ENCODE results near the gene ASIC2. TPM values are rescaled to one million over a fixed set of nuclear protein-coding genes. Genes with fewer than 3 reads are reported as not detected.

ASIC2 gene
- polyA plus RNA-seq, 1 experiment: 0.05 TPM

DNA sequence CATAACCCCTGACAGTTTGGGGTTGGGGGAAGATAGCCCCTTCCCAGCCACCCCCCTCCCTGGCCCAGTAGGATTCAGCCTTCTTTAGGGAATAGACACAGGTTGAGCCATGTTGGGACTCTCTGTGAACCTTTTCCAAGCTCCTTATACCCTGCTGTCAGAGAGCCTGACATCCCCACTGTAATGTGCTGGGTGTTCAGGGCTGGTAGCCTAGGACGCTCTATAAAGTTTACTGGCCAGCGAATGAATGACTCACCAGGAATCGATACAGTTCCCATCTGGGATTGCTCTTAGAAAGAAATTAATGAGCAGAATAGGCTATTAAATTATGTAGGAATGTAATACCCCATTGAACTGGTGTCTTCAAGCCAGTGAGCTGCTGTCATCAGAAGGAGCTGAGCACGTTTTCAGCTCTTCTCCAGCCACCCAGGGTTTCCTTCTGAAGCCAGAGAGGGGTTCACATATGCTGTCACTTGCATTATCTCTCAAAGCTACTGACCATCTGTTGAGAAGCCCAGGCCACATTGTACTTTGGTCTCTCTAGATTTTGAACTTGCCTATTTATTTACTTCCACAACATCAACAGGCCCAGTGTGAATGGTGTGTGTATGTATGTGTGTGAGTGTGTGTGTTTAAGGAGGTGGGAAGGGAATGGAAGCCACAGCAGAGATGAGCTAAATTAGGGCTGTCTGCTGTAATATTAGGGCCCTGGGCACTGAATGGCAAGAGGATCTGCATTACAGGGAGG lies 236.5 kb downstream of the ASIC2 start:
- ChIA-PET CTCF (no interaction called here), POLR2A (no interaction called here)
- Histone ChIP-seq H3K4me3 (ENCODE audit: low read depth, low read length) (no peak overlapping the region), H3K36me3 (ENCODE audit: control insufficient read depth, insufficient read depth, low read length) (no peaks in the 10 kb centered on the region), H3K27me3 (ENCODE audit: control insufficient read depth, insufficient read depth, low read length) (no peaks in the 10 kb centered on the region)
- no peak for DNase-seq (ENCODE audit: low read depth)
- TF ChIP-seq, protein P1, sequence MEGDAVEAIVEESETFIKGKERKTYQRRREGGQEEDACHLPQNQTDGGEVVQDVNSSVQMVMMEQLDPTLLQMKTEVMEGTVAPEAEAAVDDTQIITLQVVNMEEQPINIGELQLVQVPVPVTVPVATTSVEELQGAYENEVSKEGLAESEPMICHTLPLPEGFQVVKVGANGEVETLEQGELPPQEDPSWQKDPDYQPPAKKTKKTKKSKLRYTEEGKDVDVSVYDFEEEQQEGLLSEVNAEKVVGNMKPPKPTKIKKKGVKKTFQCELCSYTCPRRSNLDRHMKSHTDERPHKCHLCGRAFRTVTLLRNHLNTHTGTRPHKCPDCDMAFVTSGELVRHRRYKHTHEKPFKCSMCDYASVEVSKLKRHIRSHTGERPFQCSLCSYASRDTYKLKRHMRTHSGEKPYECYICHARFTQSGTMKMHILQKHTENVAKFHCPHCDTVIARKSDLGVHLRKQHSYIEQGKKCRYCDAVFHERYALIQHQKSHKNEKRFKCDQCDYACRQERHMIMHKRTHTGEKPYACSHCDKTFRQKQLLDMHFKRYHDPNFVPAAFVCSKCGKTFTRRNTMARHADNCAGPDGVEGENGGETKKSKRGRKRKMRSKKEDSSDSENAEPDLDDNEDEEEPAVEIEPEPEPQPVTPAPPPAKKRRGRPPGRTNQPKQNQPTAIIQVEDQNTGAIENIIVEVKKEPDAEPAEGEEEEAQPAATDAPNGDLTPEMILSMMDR (IDR thresholded peaks at IDR 0.05; ENCODE audit: insufficient read depth, low read depth, low read length): no peak

DNA sequence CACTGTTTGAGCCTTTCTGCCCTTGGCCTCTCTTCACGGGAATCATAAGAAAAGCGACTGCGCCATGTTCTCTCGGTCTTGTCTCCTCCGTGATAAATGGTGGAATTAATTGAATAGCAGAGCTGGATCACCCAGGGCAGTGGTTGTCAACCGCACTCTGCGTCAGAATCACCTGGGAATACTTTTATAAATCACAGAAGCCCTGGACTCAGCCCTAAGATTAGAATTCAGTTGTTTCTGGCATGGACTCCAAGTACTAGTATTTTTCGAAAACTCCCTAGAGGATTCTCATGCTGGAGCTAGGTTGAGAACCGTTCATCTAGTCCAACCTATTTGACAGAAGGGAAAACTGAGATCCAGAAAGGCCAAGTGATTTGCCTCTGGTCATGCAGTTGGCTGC lies 237.3 kb downstream of the ASIC2 start:
- no peak overlapping the region for H3K4me3 ChIP-seq (ENCODE audit: low read depth, low read length)
- ChIA-PET CTCF (interaction anchor here (0.6 kb wide), 1 partner anchor 10 kb away, joined by 3 read pairs; no protein-coding TSS in a partner anchor), POLR2A (no interaction called here)
- TF ChIP-seq, protein P1 (IDR thresholded peaks at IDR 0.05; ENCODE audit: insufficient read depth, low read depth, low read length): no peak
- no peaks in the 10 kb centered on the region for H3K36me3 ChIP-seq (ENCODE audit: control insufficient read depth, insufficient read depth, low read length)
- no peaks in the 10 kb centered on the region for H3K27me3 ChIP-seq (ENCODE audit: control insufficient read depth, insufficient read depth, low read length)
- no peak for DNase-seq (ENCODE audit: low read depth)

DNA sequence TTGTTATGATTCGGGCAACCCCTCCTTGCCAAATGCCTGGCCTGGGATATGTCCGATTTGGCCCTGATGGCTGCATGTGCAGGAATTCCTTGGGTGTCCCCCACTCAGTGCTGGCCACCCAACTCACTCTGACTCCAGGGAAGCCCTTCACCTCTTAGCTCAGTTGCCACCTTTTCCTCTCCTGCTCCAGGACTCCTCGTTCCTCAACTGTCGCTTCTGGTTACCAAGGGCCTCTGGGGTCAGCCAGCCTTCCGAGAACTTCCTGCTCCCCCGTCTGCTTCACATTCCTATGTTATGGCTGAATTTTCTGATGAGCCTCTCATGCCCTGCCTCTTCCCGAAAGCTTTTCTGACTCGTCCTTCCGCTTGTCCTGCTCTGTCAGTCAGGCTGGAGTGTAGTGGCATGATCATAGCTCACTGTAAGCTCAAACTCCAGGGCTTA lies 237.9 kb downstream of the ASIC2 start:
- no peak for DNase-seq (ENCODE audit: low read depth)
- ChIA-PET CTCF (no interaction called here), POLR2A (no interaction called here)
- TF ChIP-seq, protein P1 (IDR thresholded peaks at IDR 0.05; ENCODE audit: insufficient read depth, low read depth, low read length): no peak
- Histone ChIP-seq H3K27me3 (ENCODE audit: control insufficient read depth, insufficient read depth, low read length) (no peaks in the 10 kb centered on the region), H3K4me3 (ENCODE audit: low read depth, low read length) (no peak overlapping the region), H3K36me3 (ENCODE audit: control insufficient read depth, insufficient read depth, low read length) (no peaks in the 10 kb centered on the region)

DNA sequence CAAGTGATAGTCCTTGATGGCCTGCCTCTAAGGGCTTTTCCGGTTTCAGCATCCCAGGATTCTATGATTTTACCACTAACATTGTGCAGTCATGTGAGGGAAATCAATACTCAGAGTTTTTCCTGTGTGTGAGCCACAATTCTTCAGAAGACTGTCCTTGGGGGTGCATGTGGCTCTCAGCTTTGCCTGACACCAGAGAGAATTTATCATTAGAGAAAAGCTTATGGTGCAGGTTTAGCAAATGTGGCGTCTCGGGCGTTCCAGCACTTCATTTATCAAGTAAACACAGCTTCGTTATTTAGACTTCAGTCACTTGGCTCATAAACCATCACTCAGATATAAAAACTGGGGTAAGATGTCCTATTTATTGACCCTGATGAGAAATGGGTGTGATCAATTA lies 238.7 kb downstream of the ASIC2 start:
- H3K4me3 ChIP-seq (ENCODE audit: low read depth, low read length): no peak overlapping the region
- CTCF ChIA-PET: no interaction called here
- TF ChIP-seq, protein P1 (IDR thresholded peaks at IDR 0.05; ENCODE audit: insufficient read depth, low read depth, low read length): no peak
- POLR2A ChIA-PET: no interaction called here
- no peaks in the 10 kb centered on the region for H3K36me3 ChIP-seq (ENCODE audit: control insufficient read depth, insufficient read depth, low read length)
- H3K27me3 ChIP-seq (ENCODE audit: control insufficient read depth, insufficient read depth, low read length): no peaks in the 10 kb centered on the region
- no peak for DNase-seq (ENCODE audit: low read depth)

DNA sequence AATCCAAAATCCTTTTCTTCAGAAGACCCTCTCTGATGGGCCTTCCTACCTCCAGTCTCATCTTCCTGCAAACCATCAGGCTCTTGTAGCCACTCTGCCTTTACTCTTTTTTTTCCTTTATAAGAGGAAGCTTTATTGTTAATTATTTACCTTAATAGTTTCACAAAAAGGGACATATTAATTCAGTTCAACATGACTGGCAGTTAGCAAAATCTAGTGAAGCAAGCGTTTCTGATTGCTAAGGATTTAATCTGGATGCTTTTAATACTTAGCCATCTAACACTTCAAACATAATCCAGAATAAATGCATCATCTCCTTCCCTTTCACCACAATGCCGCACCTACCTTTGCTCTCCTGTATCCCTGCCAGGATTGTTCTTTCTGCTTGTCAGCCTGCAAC lies 239.4 kb downstream of the ASIC2 start:
- TF ChIP-seq, protein P1 (IDR thresholded peaks at IDR 0.05; ENCODE audit: insufficient read depth, low read depth, low read length): no peak
- H3K36me3 ChIP-seq (ENCODE audit: control insufficient read depth, insufficient read depth, low read length): no peaks in the 10 kb centered on the region
- ChIA-PET CTCF (no interaction called here), POLR2A (no interaction called here)
- DNase-seq (ENCODE audit: low read depth): no peak
- H3K4me3 ChIP-seq (ENCODE audit: low read depth, low read length): no peak overlapping the region
- no peaks in the 10 kb centered on the region; the same call in 1 of the 2 replicates for H3K27me3 ChIP-seq (ENCODE audit: control insufficient read depth, insufficient read depth, low read length)
